Mucosa of stomach (tissue), 1 donor: ENCODE results near the gene AUP1.

Experiments
- H3K27me3 ChIP-seq: one replicate; pipeline ENCODE4 v1.7.0; 2013; ENCODE audit warnings: mild to moderate bottlenecking, low read length; ENCODE audit not compliant: control insufficient read depth, insufficient read depth
- H3K36me3 ChIP-seq: one replicate; pipeline ENCODE4 v1.7.0; 2013; ENCODE audit warnings: low read length; ENCODE audit not compliant: control insufficient read depth, insufficient read depth
- H3K4me1 ChIP-seq: one replicate; pipeline ENCODE4 v1.7.0; 2013; ENCODE audit warnings: mild to moderate bottlenecking, low read length; ENCODE audit not compliant: control insufficient read depth, insufficient read depth
- H3K4me3 ChIP-seq: one replicate; pipeline ENCODE4 v1.7.0; 2013; ENCODE audit warnings: low read length
- H3K9ac ChIP-seq: one replicate; pipeline ENCODE4 v1.7.0; 2013; ENCODE audit warnings: mild to moderate bottlenecking, low read length, moderate library complexity
- H3K9me3 ChIP-seq: one replicate; pipeline ENCODE4 v1.7.0; 2013; ENCODE audit warnings: mild to moderate bottlenecking, low read length, moderate library complexity; ENCODE audit not compliant: control insufficient read depth
- donor health status: Pancreatic carcinoma.

The AUP1 gene

GRCh38 chr2:74554820-74555531 is 25.5 kb upstream of the AUP1 start:
- Histone ChIP-seq H3K4me1 (peaks cover 28% of the 10 kb centered on the region), H3K36me3 (no peaks in the 10 kb centered on the region), H3K9me3 (no peaks in the 10 kb centered on the region), H3K9ac (peak overlapping the region; percentile 79), H3K27me3 (peaks cover 3% of the 10 kb centered on the region), H3K4me3 (peak overlapping the region; percentile 51)

- H3K4me3 ChIP-seq, result peak within 1 kb of the TSS; percentile 51
- H3K27me3 ChIP-seq, result peaks cover 8% of the 10 kb centered on the region
- H3K36me3 ChIP-seq, result no peaks in the 10 kb centered on the region
- H3K9me3 ChIP-seq, result no peaks in the 10 kb centered on the region
- peaks cover 36% of the 10 kb centered on the region for H3K4me1 ChIP-seq
- H3K9ac ChIP-seq, result peak within 1 kb of the TSS; percentile 79
Measured at GRCh38 chr2:74553892-74554819, 24.6 kb upstream of the AUP1 start, which contains the start of the genes DOK1 and LOXL3. Gene DOK1, plus strand, starts transcription at chr2:74554720. Its CDS starts 35 bp downstream, at chr2:74554755. Gene LOXL3, minus strand, starts transcription at chr2:74553942. Its CDS starts 1,308 bp downstream, at chr2:74552634.

GRCh38 chr2:74552914-74553811 is 23.7 kb upstream of the AUP1 start:
- Histone ChIP-seq H3K9ac (peak overlapping the region; percentile 79), H3K27me3 (peaks cover 8% of the 10 kb centered on the region), H3K4me3 (peak overlapping the region; percentile 51), H3K36me3 (no peaks in the 10 kb centered on the region), H3K9me3 (no peaks in the 10 kb centered on the region), H3K4me1 (peaks cover 30% of the 10 kb centered on the region)

- Histone ChIP-seq H3K9ac (peak overlapping the region; percentile 32), H3K9me3 (no peaks in the 10 kb centered on the region), H3K4me3 (no peak overlapping the region), H3K4me1 (peaks cover 21% of the 10 kb centered on the region), H3K27me3 (peaks cover 8% of the 10 kb centered on the region), H3K36me3 (no peaks in the 10 kb centered on the region)
Measured at GRCh38 chr2:74551942-74552913, 22.7 kb upstream of the AUP1 start.

GRCh38 chr2:74551530-74551929 is 22.0 kb upstream of the AUP1 start:
- H3K27me3 ChIP-seq, result peaks cover 8% of the 10 kb centered on the region
- peaks cover 19% of the 10 kb centered on the region for H3K4me1 ChIP-seq

GRCh38 chr2:74550231-74550630 is 20.7 kb upstream of the AUP1 start:
- Histone ChIP-seq H3K27me3 (peaks cover 8% of the 10 kb centered on the region), H3K9me3 (no peaks in the 10 kb centered on the region), H3K36me3 (no peaks in the 10 kb centered on the region), H3K4me3 (no peak overlapping the region), H3K4me1 (peaks cover 12% of the 10 kb centered on the region), H3K9ac (no peak overlapping the region)

More at GRCh38 chr2:74551530-74551929, 22.0 kb upstream of the AUP1 start:
- Histone ChIP-seq H3K9me3 (no peaks in the 10 kb centered on the region), H3K9ac (no peak overlapping the region), H3K4me3 (no peak overlapping the region), H3K36me3 (no peaks in the 10 kb centered on the region)

GRCh38 chr2:74548900-74549826 is 19.7 kb upstream of the AUP1 start:
- Histone ChIP-seq H3K4me1 (peaks cover 11% of the 10 kb centered on the region), H3K9me3 (no peaks in the 10 kb centered on the region), H3K9ac (peak overlapping the region; percentile 67), H3K36me3 (no peaks in the 10 kb centered on the region), H3K4me3 (peak overlapping the region; percentile 57), H3K27me3 (peaks cover 8% of the 10 kb centered on the region)

GRCh38 chr2:74548285-74548899 is 18.9 kb upstream of the AUP1 start:
- Histone ChIP-seq H3K4me3 (peak overlapping the region; percentile 57), H3K9me3 (no peaks in the 10 kb centered on the region), H3K4me1 (peaks cover 11% of the 10 kb centered on the region), H3K9ac (peak overlapping the region; percentile 67), H3K27me3 (peaks cover 8% of the 10 kb centered on the region), H3K36me3 (no peaks in the 10 kb centered on the region)

- peaks cover 8% of the 10 kb centered on the region for H3K27me3 ChIP-seq
- no peak overlapping the region for H3K4me3 ChIP-seq
- no peaks in the 10 kb centered on the region for H3K9me3 ChIP-seq
- H3K4me1 ChIP-seq, result peaks cover 11% of the 10 kb centered on the region
- H3K9ac ChIP-seq, result no peak overlapping the region
- H3K36me3 ChIP-seq, result no peaks in the 10 kb centered on the region
Measured at GRCh38 chr2:74546004-74546403, 16.5 kb upstream of the AUP1 start.

- H3K9ac ChIP-seq, result no peak overlapping the region
- no peaks in the 10 kb centered on the region for H3K36me3 ChIP-seq
- peaks cover 6% of the 10 kb centered on the region for H3K4me1 ChIP-seq
Measured at GRCh38 chr2:74544634-74545033, 15.1 kb upstream of the AUP1 start.

More at GRCh38 chr2:74544634-74545033, 15.1 kb upstream of the AUP1 start:
- Histone ChIP-seq H3K27me3 (peaks cover 2% of the 10 kb centered on the region), H3K4me3 (no peak overlapping the region), H3K9me3 (no peaks in the 10 kb centered on the region)
